ENCODE measurements around the gene USO1. TPM values are rescaled to one million over a fixed set of nuclear protein-coding genes. Genes with fewer than 3 reads are reported as not detected.

The USO1 gene
- total and polyA plus RNA-seq, 9 of the 15 experiments (the other 6 are each of a cell fraction or from before 2014, with no cell fraction given), result 19.3 to 97.8 (median 48.5) TPM

GRCh38 chr4:75834095-75834771 is 109.9 kb downstream of the USO1 start (continued):
- TF ChIP-seq, protein P1, sequence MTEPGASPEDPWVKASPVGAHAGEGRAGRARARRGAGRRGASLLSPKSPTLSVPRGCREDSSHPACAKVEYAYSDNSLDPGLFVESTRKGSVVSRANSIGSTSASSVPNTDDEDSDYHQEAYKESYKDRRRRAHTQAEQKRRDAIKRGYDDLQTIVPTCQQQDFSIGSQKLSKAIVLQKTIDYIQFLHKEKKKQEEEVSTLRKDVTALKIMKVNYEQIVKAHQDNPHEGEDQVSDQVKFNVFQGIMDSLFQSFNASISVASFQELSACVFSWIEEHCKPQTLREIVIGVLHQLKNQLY (CRISPR knock-in tag; conservative IDR thresholded peaks at IDR 0.05), result no peak
- TF ChIP-seq ZMIZ1 (IDR thresholded peaks at IDR 0.05; ENCODE audit: low read depth in 2 of 2, low read length in 2 of 2) (no peak), KLF6 (CRISPR knock-in tag; IDR thresholded peaks at IDR 0.05; ENCODE audit: borderline replicate concordance) (peak; percentile 85; the same call in 1 of the 2 replicates), ZNF318 (IDR thresholded peaks at IDR 0.05; ENCODE audit: borderline replicate concordance in 1 of 2, low read depth in 1 of 2) (no peak), FOXK1 (CRISPR knock-in tag; IDR thresholded peaks at IDR 0.05; ENCODE audit: borderline replicate concordance) (no peak), ID3 (CRISPR knock-in tag; IDR thresholded peaks at IDR 0.05) (no peak), ID3 (tag; IDR thresholded peaks at IDR 0.05) (peak; percentile 89)
- TF ChIP-seq, protein P2, sequence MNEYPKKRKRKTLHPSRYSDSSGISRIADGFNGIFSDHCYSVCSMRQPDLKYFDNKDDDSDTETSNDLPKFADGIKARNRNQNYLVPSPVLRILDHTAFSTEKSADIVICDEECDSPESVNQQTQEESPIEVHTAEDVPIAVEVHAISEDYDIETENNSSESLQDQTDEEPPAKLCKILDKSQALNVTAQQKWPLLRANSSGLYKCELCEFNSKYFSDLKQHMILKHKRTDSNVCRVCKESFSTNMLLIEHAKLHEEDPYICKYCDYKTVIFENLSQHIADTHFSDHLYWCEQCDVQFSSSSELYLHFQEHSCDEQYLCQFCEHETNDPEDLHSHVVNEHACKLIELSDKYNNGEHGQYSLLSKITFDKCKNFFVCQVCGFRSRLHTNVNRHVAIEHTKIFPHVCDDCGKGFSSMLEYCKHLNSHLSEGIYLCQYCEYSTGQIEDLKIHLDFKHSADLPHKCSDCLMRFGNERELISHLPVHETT (CRISPR knock-in tag; conservative IDR thresholded peaks at IDR 0.05 in 1 of 2, IDR thresholded peaks at IDR 0.05 in 1 of 2), result 0 out of 4 replicates have a peak, but pooled peaks of 1 of the 2 experiments have one; percentile 47
- TF ChIP-seq, protein P3, sequence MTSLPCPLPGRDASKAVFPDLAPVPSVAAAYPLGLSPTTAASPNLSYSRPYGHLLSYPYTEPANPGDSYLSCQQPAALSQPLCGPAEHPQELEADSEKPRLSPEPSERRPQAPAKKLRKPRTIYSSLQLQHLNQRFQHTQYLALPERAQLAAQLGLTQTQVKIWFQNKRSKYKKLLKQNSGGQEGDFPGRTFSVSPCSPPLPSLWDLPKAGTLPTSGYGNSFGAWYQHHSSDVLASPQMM (CRISPR knock-in tag; IDR thresholded peaks at IDR 0.05), result no peak
